Breast epithelium (tissue), 4 donors: Measurements from ENCODE around the gene SEMA6D. TPM values are rescaled to one million over a fixed set of nuclear protein-coding genes. Genes with fewer than 3 reads are reported as not detected.

Experiments
- DNase-seq, 2 donors: peaks; one replicate each; pipeline ENCODE4 v3.0.0-alpha.2; 2019; ENCODE audit warnings: low spot score in 2 of 2
- H3K27ac ChIP-seq, 2 donors: fragments of 200-600 bp; sonication (generic) in 1 of 2; one replicate each; pipeline ENCODE4 v1.5.1; 2016 to 2019; ENCODE audit warnings: mild to moderate bottlenecking in 1 of 2
- H3K27me3 ChIP-seq, 2 donors: fragments of 200-600 bp; sonication (generic) in 1 of 2; one replicate each; pipeline versions ENCODE4 v1.5.1 to v1.6.0; 2017 to 2019; ENCODE audit warnings: control low read depth in 1 of 2, mild to moderate bottlenecking in 1 of 2
- H3K36me3 ChIP-seq: fragments of 200-600 bp; one replicate; pipeline ENCODE4 v1.5.1; 2019
- H3K4me1 ChIP-seq, 2 donors: fragments of 200-600 bp; sonication (generic); one replicate each; pipeline ENCODE4 v1.5.1; 2016 to 2019; ENCODE audit warnings: control low read depth in 1 of 2
- H3K4me3 ChIP-seq, 3 donors: fragments of 200-600 bp; sonication (generic); 1 replicate in 2 of 3; 2 replicates in 1 of 3; pipeline ENCODE4 v1.5.1; 2016 to 2019; ENCODE audit warnings: mild to moderate bottlenecking in 3 of 3, moderate library complexity in 2 of 3
- H3K9me3 ChIP-seq, 2 donors: fragments of 200-600 bp; sonication (generic) in 1 of 2; one replicate each; pipeline ENCODE4 v1.5.1; 2016 to 2019; ENCODE audit warnings: control low read depth in 1 of 2
- CTCF ChIP-seq, 3 donors: fragments of 450-650 bp; IDR thresholded peaks; one replicate each; pipeline ENCODE4 v1.5.1; 2016 to 2017; ENCODE audit warnings: antibody characterized with exemption in 3 of 3, mild to moderate bottlenecking in 3 of 3, moderate library complexity in 3 of 3
- POLR2A ChIP-seq: fragments of 450-650 bp; IDR thresholded peaks from one replicate; pipeline ENCODE4 v1.6.1; 2016; ENCODE audit warnings: antibody characterized with exemption, mild to moderate bottlenecking, moderate library complexity
- POLR2AphosphoS5 ChIP-seq, 3 donors: sonication (generic); formaldehyde crosslinking; IDR thresholded peaks; one replicate each; pipeline ENCODE4 v1.6.1; 2017; ENCODE audit warnings: antibody characterized with exemption in 3 of 3
- intact Hi-C: fragments of 100-400 bp; cut with DNase I; formaldehyde crosslinking; loops from one replicate; pipeline ENCODE4 v1.15.1; 2023; ENCODE audit warnings: low total_unique reads
- total RNA-seq, 3 donors: library from RNA; depleted of rRNA; stranded (reverse); fragments of >200 nt; gene quantifications; one replicate each; pipeline ENCODE4 v1.1.0, GENCODE V29; 2016

The SEMA6D gene
- total RNA-seq, 3 donors from 2014 or later: 3.0 to 22.8 (median 10.5) TPM

GRCh38 chr15:47716516-47716915 is 789 bp upstream of the SEMA6D start:
- no peak for DNase-seq
- TF ChIP-seq POLR2A (no peak), CTCF (IDR thresholded peaks at IDR 0.05) (no peak), POLR2AphosphoS5 (IDR thresholded peaks at IDR 0.05) (no peak)
- Histone ChIP-seq H3K4me1 (no peaks in the 10 kb centered on the region), H3K4me3 (peak overlapping the region; percentile 55 to 83 (median 73)), H3K9me3 (no peaks in the 10 kb centered on the region), H3K27ac (peak overlapping the region; percentile 83 to 91), H3K27me3 (peaks cover 0 to 10% of the 10 kb centered on the region in 2 donors), H3K36me3 (no peaks in the 10 kb centered on the region)
- intact Hi-C loops: loop anchor here (10.0 kb wide), 1 partner anchor 268 kb away; no protein-coding TSS in a partner anchor

GRCh38 chr15:47718497-47719437 is 1.5 kb downstream of the SEMA6D start:
- peaks cover 0 to 10% of the 10 kb centered on the region in 2 donors for H3K27me3 ChIP-seq
- H3K36me3 ChIP-seq: no peaks in the 10 kb centered on the region
- H3K4me3 ChIP-seq: peak overlapping the region; percentile 55 to 83 (median 73)
- H3K4me1 ChIP-seq: no peaks in the 10 kb centered on the region
- TF ChIP-seq POLR2A (no peak), CTCF (IDR thresholded peaks at IDR 0.05) (no peak), POLR2AphosphoS5 (IDR thresholded peaks at IDR 0.05) (no peak)
- no peaks in the 10 kb centered on the region for H3K9me3 ChIP-seq
- intact Hi-C loops: loop anchor here (10.0 kb wide), 1 partner anchor 266 kb away; no protein-coding TSS in a partner anchor
- DNase-seq: no peak
- peak overlapping the region; percentile 83 to 89 for H3K27ac ChIP-seq

DNA sequence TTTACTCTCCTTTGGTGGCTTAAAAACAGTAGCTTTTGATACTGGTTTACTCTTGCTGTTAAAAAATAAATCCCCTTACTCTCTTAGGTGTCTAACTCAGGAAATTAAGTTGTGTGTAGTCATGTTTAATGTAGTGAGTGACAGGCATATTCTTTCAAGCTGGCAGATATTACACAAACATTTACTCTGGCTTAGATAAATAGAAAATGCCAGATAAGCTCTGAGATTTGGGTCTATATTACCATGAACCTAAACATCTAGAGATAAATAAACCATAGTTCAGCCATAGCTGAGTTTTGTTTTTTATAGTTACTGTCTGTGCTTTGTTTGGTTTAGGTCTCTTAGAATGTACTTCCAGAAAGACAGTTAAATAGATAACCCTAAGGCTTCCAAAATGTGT is 2.4 kb downstream of the SEMA6D start:
- intact Hi-C loops: loop anchor here (10.0 kb wide), 1 partner anchor 265 kb away; no protein-coding TSS in a partner anchor
- H3K36me3 ChIP-seq: no peaks in the 10 kb centered on the region
- no peaks in the 10 kb centered on the region for H3K4me1 ChIP-seq
- H3K9me3 ChIP-seq: no peaks in the 10 kb centered on the region
- peak overlapping the region; percentile 83 to 89 for H3K27ac ChIP-seq
- DNase-seq: no peak
- H3K4me3 ChIP-seq: peak overlapping the region in 2 of 3 donors; percentile 73 to 83
- TF ChIP-seq POLR2AphosphoS5 (IDR thresholded peaks at IDR 0.05) (no peak), POLR2A (no peak), CTCF (IDR thresholded peaks at IDR 0.05) (no peak)
- H3K27me3 ChIP-seq: peaks cover 0 to 10% of the 10 kb centered on the region in 2 donors

DNA sequence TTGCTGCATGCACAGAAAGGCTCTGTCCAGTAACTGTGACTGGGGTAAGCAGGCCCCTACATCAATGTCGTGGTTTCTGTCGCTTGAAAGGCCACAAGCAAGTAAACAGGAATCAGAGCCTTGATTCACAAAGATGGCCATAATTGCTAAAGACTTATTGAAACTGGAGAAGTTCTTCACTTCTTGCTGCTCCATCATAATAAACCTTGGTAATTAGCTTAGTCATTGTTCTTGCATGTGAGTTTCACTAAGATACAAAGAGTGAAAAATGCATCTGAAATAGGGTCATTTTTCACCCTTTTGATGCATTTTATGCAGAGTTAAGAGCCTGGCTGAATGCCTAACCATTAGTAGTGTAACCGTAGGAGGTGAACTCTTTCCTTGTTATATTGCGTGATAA is 3.2 kb downstream of the SEMA6D start:
- H3K4me3 ChIP-seq: peak overlapping the region in 2 of 3 donors; percentile 31 to 73
- no peaks in the 10 kb centered on the region for H3K4me1 ChIP-seq
- H3K27ac ChIP-seq: no peak overlapping the region
- no peak for DNase-seq
- H3K9me3 ChIP-seq: no peaks in the 10 kb centered on the region
- no peak for TF ChIP-seq POLR2A
- no peak for TF ChIP-seq POLR2AphosphoS5 (IDR thresholded peaks at IDR 0.05)
- H3K36me3 ChIP-seq: no peaks in the 10 kb centered on the region
- intact Hi-C loops: no loop called here
- H3K27me3 ChIP-seq: peaks cover 0 to 10% of the 10 kb centered on the region in 2 donors

DNA sequence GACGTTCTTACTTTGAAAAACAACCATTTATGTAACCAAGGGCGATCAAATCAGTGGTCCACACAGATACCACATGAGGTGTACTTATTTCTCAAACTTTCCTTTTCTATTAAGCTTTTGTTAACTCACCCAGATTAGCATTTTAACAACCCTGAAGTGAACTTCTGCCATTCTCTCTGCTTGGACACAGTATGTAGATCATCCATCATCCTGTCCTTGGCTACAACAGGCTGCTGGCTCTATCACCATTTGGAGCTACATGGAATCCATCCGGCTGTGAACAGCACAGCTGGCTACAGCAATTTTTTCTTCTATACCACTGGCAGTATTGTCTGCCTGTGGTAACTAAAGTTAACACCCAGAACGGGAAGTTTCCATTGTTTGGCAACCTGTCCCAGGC is 4.4 kb downstream of the SEMA6D start:
- H3K27ac ChIP-seq: peak overlapping the region; percentile 41 to 52
- H3K36me3 ChIP-seq: no peaks in the 10 kb centered on the region
- no peaks in the 10 kb centered on the region for H3K9me3 ChIP-seq
- no peak for TF ChIP-seq CTCF (IDR thresholded peaks at IDR 0.05)
- no peak for TF ChIP-seq POLR2A
- no peak for TF ChIP-seq POLR2AphosphoS5 (IDR thresholded peaks at IDR 0.05)
- intact Hi-C loops: no loop called here
- peak overlapping the region in 2 of 3 donors; percentile 31 to 73 for H3K4me3 ChIP-seq
- peaks cover 0 to 10% of the 10 kb centered on the region in 2 donors for H3K27me3 ChIP-seq
- H3K4me1 ChIP-seq: no peaks in the 10 kb centered on the region
- no peak for DNase-seq
